Activated CD8-positive, alpha-beta T cell treated with anti-CD3 and anti-CD28 coated beads for 36 hours (primary cell): ENCODE results near the gene KIR2DL1. TPM values are rescaled to one million over a fixed set of nuclear protein-coding genes. Genes with fewer than 3 reads are reported as not detected.
"Not testable (repeated sequence)": the region's sequence is repeated elsewhere in the genome, so short reads cannot be mapped to it uniquely, and the experiment has no call there.

Experiments used
- ATAC-seq: fragments of 200-7000 bp; cut with Tn5 transposase; one replicate; pipeline ENCODE4 v1.10.0; 2021; ENCODE audit warnings: mild to moderate bottlenecking, moderate library complexity
- CTCF ChIA-PET: fragments of 350-600 bp; sonication (Branson Sonifier 250); formaldehyde crosslinking; loops from one replicate; lab custom pipeline; 2021; ENCODE audit warnings: antibody characterized with exemption; lab: Charles Lee
- POLR2A ChIA-PET: fragments of 350-600 bp; sonication (Branson Sonifier 250); formaldehyde crosslinking; loops from one replicate; lab custom pipeline; 2021; ENCODE audit warnings: antibody characterized with exemption; lab: Charles Lee
- DNase-seq: peaks from one replicate; pipeline ENCODE4 v3.0.0-alpha.2; 2020
- H3K27ac Mint-ChIP-seq: one replicate; pipeline ENCODE4 v1.8.0; 2021; ENCODE audit warnings: mild to moderate bottlenecking, mixed read lengths
- H3K27me3 Mint-ChIP-seq: one replicate; pipeline ENCODE4 v1.8.0; 2021; ENCODE audit warnings: mixed read lengths
- H3K36me3 Mint-ChIP-seq: one replicate; pipeline ENCODE4 v1.8.0; 2021; ENCODE audit warnings: low read depth, mixed read lengths
- H3K4me1 Mint-ChIP-seq: one replicate; pipeline ENCODE4 v1.8.0; 2021; ENCODE audit warnings: low read depth, mixed read lengths
- H3K4me3 Mint-ChIP-seq: one replicate; pipeline ENCODE4 v1.8.0; 2021; ENCODE audit warnings: mild to moderate bottlenecking, moderate library complexity, mixed read lengths
- H3K9me3 Mint-ChIP-seq: one replicate; pipeline ENCODE4 v1.8.0; 2021; ENCODE audit warnings: mixed read lengths
- CTCF ChIP-seq: fragments of 200-600 bp; IDR thresholded peaks from one replicate; pipeline ENCODE4 v1.8.0; 2022; ENCODE audit warnings: antibody characterized with exemption, mild to moderate bottlenecking
- intact Hi-C: fragments of 100-400 bp; cut with micrococcal nuclease; formaldehyde crosslinking; loops from one replicate; pipeline ENCODE4 v1.10.0; 2022
- total RNA-seq, 2 experiments: library from RNA; stranded (reverse); gene quantifications; one replicate each; pipeline ENCODE4 v1.2.3, GENCODE V29; 2021

The KIR2DL1 gene
- total RNA-seq, 2 experiments from 2014 or later: not detected

DNA sequence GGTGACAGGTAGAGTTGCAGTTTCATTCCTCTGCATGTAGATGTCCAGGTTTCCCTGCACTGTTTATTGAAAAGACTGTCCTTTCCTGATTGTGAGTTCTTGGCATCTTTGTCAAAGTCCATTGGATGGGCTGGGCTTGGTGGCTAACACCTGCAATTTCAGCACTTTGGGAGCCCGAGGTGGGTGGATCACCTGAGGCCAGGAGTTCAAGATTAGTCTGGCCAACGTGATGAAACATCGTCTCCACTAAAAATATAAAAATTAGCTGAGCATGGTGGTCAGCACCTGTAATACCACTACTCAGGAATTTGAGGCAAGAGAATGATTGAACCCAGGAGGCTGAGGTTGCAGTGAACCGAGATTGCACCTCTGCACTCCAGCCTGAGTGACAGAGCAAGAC lies 8.3 kb downstream of the KIR2DL1 start:
- intact Hi-C loops, ATAC-seq, H3K4me1 Mint-ChIP-seq, POLR2A ChIA-PET, CTCF ChIA-PET, H3K36me3 Mint-ChIP-seq, H3K27ac Mint-ChIP-seq, DNase-seq, H3K4me3 Mint-ChIP-seq, H3K27me3 Mint-ChIP-seq, H3K9me3 Mint-ChIP-seq: not testable (repeated sequence)

DNA sequence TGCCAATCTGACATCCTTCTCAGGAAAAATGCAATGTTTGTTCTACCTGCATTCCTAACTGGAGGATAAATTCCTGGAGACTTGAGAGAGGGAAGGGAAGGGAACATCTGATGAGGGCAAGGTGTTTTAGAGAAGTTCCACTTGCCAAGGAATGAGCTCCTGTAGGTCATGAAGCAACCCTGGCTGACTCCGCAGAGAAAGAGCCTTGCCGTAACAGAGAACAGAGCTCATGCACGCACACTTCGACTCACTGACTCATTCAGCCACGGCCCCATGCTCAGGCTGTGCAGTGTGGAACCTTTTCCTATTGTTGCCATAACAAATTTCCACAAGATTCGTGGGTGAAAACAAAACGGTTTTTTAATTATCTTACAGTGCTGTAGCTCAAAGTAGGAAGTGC lies 9.3 kb downstream of the KIR2DL1 start:
- H3K36me3 Mint-ChIP-seq, H3K27ac Mint-ChIP-seq, H3K4me1 Mint-ChIP-seq, H3K9me3 Mint-ChIP-seq, ATAC-seq, DNase-seq, H3K27me3 Mint-ChIP-seq, H3K4me3 Mint-ChIP-seq, intact Hi-C loops, POLR2A ChIA-PET, CTCF ChIA-PET: not testable (repeated sequence)

DNA sequence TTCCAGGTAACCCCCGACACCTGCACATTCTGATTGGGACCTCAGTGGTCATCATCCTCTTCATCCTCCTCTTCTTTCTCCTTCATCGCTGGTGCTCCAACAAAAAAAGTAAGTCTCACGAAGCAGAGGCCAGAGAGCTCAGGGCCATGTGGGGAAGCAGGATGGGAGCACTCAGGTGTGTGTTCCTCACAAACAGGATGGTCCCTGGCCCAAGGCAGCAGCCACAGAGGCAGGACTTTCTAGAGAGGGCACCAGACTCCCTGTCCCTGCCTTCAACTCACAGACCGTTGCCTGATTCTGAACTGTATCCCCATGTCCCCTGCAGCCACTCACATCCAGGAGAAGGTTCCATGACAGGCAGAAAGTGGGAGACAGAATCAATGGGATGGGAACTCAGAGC lies 13.3 kb downstream of the KIR2DL1 start:
- H3K4me1 Mint-ChIP-seq, H3K36me3 Mint-ChIP-seq, H3K9me3 Mint-ChIP-seq, POLR2A ChIA-PET, CTCF ChIA-PET, H3K27ac Mint-ChIP-seq, DNase-seq, intact Hi-C loops, H3K4me3 Mint-ChIP-seq, ATAC-seq: not testable (repeated sequence)
- H3K27me3 Mint-ChIP-seq: peaks cover 16% of the 10 kb centered on the region

GRCh38 chr19:54786091-54786723 lies 16.6 kb downstream of the KIR2DL1 start:
- H3K27me3 Mint-ChIP-seq: peaks cover 14% of the 10 kb centered on the region
- intact Hi-C loops, H3K36me3 Mint-ChIP-seq, CTCF ChIA-PET, H3K9me3 Mint-ChIP-seq, ATAC-seq, DNase-seq, H3K4me1 Mint-ChIP-seq, H3K27ac Mint-ChIP-seq, POLR2A ChIA-PET, H3K4me3 Mint-ChIP-seq: not testable (repeated sequence)

DNA sequence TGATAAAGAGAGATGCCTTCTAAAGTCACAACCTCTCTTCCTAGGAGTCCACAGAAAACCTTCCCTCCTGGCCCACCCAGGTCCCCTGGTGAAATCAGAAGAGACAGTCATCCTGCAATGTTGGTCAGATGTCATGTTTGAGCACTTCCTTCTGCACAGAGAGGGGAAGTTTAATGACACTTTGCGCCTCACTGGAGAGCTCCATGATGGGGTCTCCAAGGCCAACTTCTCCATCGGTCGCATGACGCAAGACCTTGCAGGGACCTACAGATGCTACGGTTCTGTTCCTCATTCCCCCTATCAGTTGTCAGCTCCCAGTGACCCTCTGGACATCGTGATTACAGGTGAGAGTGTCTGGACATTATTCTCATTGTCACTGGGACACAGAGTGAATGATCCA lies 18.6 kb downstream of the KIR2DL1 start:
- ATAC-seq, CTCF ChIA-PET, H3K4me3 Mint-ChIP-seq, DNase-seq, H3K4me1 Mint-ChIP-seq, H3K27ac Mint-ChIP-seq, POLR2A ChIA-PET, intact Hi-C loops, H3K9me3 Mint-ChIP-seq, H3K36me3 Mint-ChIP-seq: not testable (repeated sequence)
- peaks cover 12% of the 10 kb centered on the region for H3K27me3 Mint-ChIP-seq

- no peak for DNase-seq
- no peak for TF ChIP-seq CTCF
- Mint-ChIP-seq H3K4me3 (no peak overlapping the region), H3K9me3 (no peaks in the 10 kb centered on the region), H3K27me3 (peaks cover 10% of the 10 kb centered on the region), H3K27ac (no peak overlapping the region), H3K4me1 (peaks cover 8% of the 10 kb centered on the region), H3K36me3 (no peaks in the 10 kb centered on the region)
- ChIA-PET POLR2A (no interaction called here), CTCF (no interaction called here)
- ATAC-seq: no peak
- intact Hi-C loops: no loop called here
Measured at GRCh38 chr19:54790711-54791110, 21.1 kb downstream of the KIR2DL1 start.

DNA sequence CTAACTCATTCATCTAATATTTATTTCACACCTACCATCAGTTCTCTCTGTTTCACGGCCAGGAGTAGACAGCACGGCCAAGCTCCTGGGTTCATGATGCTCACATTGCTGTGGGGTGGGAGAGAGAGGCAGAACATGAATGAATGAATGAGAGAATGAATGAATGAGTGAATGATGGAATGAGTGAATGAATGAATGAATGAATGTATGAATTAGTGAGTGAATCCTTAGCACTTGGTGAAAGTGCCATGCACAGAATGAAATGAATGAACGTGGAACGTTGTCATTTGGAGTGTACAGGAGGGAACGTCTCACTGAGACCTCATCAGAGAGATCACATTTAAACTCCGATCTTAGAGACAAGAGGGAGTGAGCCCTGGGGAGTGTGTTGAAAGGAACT lies 21.9 kb downstream of the KIR2DL1 start:
- ChIA-PET POLR2A (no interaction called here), CTCF (no interaction called here)
- intact Hi-C loops: no loop called here
- Mint-ChIP-seq H3K36me3 (no peaks in the 10 kb centered on the region), H3K27me3 (peaks cover 10% of the 10 kb centered on the region), H3K4me1 (peaks cover 8% of the 10 kb centered on the region), H3K4me3 (no peak overlapping the region), H3K9me3 (no peaks in the 10 kb centered on the region), H3K27ac (no peak overlapping the region)
- ATAC-seq (no peak), DNase-seq (no peak)
- no peak for TF ChIP-seq CTCF
